GM12872 (cell line): Measurements from ENCODE around the gene MARCOL.

Experiments used
- CTCF ChIP-seq: IDR thresholded peaks from 3 replicates; pipeline ENCODE4 v1.5.1; 2011; ENCODE audit warnings: low read depth, mild to moderate bottlenecking, low read length, moderate library complexity; ENCODE audit not compliant: insufficient read depth

The MARCOL gene

GRCh38 chr5:148238418-148238794, at the start of gene MARCOL:
Gene MARCOL (plus strand): TSS chr5:148238525. CDS start chr5:148238598, 73 bp downstream.
- TF ChIP-seq CTCF, result no peak

GRCh38 chr5:148191010-148191409, 47.3 kb upstream of the MARCOL start:
- TF ChIP-seq CTCF, result no peak

GRCh38 chr5:148193202-148193601, 45.1 kb upstream of the MARCOL start:
- TF ChIP-seq CTCF, result no peak

GRCh38 chr5:148201151-148201550, 37.2 kb upstream of the MARCOL start:
- TF ChIP-seq CTCF, result no peak

GRCh38 chr5:148202531-148203203, 35.7 kb upstream of the MARCOL start, which contains the start of gene SPINK6:
Gene SPINK6 (plus strand): TSS chr5:148203042. CDS start chr5:148203097, 55 bp downstream.
- no peak for TF ChIP-seq CTCF

- no peak for TF ChIP-seq CTCF
Measured at GRCh38 chr5:148205044-148205806, 33.1 kb upstream of the MARCOL start.

GRCh38 chr5:148205865-148206264, 32.5 kb upstream of the MARCOL start:
- TF ChIP-seq CTCF, result no peak
